NAMALWA (cell line): ENCODE data around the gene HNF1A.
"Not testable (repeated sequence)": the region's sequence is repeated elsewhere in the genome, so short reads cannot be mapped to it uniquely, and the experiment has no call there.

ENCODE experiments used
- DNase-seq: peaks from one replicate; pipeline ENCODE4 v3.0.0-alpha.2; 2015; ENCODE audit warnings: low spot score

Gene HNF1A

DNA sequence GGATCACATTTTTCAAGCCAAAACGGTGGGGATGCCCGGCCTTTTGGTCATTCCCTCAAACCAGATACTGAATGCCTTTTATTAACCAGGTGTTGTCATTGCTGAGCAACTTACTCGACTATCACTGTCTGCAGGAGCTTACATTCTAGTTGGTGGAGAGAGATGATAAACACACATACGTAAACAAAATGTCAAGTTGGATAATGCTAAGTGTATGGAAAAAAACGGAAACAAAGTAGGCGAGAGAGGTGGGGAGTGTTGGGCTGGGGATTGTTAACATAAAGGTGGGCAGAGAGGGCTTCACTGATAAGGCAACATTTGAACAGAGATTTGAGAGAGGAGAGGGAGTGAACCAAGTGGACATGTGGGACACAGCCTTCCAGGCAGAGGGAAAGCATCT, 33.5 kb downstream of the HNF1A start:
- no peak for DNase-seq

DNA sequence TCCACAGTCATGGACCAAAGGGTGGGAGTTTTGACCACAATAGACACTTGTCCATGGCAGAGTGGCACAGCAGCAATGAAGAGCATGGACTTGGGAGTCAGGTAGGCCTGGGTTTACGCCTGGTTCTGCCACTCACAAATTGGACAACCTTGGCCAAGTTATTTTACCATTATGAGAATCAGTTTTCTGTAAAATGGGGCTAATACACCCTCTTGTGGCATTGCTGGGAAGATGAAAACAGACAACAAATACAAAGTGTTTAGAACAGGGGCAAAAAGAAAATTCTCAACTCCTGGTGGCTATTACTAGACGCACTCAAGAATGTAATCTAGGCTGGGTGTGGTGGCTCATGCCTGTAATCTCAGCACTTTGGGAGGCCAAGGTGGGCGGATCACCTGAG, 35.4 kb downstream of the HNF1A start:
- DNase-seq = peak; percentile 57

DNA sequence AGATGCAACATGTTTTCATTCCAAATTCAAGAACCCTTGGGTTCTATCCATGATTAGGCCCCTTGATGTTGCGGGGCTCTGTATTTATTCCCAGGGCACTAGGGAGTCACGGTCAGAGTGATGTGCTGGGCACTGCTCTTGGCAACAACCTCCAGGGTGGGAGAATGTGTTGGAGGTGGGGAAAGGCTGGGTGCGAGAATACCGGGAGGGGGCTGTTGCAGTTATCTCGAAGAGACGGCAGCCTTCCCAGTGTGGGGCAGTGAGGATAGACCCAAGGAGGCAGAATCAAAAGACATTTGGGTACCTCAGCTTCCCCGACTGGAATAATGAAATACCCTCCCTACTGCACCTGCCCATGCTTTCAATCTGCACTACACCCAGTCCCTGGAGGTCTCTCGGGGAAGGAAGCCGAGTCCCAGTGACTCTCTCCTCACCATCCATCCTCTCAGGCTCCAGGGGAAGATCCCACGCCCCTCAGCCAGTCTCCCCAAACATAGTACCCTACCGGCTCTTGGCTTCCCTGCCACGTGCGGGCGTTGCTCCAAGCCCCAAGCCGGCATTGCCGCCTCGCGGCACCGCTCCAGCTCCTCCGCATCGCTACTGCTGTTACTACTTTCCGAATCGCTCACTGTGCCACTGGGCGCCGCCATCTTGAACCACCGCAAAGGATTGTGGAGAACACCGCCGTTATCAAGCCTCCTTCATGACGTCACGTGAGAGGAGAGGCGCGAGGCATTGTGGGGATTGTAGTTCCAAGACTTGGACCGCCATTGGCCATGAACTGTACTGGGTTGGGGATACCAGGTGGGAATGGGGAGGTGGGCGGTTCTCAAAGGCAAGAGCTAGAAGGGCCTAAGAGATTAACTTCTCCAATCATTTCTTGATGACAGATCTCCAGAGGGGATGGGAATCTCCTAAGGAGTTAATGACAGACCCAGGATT, 37.8 kb downstream of the HNF1A start, which contains the start of gene C12orf43:
TSS of gene C12orf43 (minus strand) at position 663 of the 942 bp plus-strand sequence. CDS start at position 650, 13 bp downstream.
- DNase-seq = peak; percentile 98

DNA sequence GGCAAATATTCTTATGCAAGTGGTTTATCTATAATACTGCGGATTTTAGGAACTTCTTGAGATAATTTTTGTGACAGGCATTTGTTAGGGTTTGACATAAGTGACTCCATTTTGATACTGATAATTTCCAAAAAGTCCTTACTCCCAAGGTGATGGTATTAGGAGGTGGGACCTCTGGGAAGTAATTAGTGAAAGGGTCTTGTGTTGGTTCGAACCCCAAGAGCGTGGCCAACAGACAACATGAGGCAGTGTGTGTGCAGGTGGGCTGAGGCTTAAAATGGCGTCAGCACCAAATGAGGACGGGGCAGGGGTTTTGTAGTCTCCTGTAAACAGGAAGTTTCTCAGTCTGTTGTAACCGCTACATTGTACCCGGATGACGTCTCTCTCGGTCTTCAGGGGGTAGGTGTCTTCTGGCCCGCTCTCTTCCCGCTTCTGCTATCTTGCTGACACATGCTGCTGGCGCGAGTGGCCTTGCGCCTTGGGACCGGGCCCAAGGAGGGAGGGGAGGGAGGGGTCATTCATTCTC, 39.7 kb downstream of the HNF1A start:
- DNase-seq = no peak

DNA sequence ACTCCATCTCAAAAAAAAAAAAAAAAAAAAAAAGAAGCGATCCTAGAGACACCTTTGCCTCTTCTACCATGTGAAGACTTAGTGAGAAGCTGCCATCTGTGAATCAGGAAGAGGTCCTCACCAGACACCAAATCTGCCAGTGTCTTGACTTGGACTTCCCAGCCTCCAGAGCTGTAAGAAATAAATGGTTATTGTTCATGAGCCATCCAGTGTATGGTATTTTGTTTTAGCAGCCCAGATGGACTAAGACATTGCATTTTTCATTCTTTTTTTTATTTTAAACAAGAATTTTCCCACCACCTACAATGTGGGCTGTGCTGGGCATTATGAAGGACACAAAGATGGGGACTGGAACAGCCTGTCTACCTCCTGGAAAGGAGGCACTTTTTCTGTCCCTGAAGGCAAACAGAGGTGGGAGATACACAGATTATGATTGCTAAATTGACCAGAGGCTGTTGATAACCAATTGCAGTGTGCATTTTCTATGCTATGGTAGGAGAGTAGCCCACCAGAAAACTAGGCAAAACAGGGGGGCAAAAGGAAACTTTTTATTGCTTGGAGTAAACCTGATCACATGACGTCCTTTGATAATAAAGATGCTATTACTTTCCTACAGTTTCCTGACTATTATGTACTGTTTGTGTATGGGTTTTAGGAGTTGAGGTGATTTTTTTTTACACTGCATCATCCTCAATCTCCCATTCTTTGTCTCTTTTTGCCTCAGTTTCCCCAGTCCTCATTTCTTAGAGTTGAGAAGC, 40.7 kb downstream of the HNF1A start:
- no peak for DNase-seq

DNA sequence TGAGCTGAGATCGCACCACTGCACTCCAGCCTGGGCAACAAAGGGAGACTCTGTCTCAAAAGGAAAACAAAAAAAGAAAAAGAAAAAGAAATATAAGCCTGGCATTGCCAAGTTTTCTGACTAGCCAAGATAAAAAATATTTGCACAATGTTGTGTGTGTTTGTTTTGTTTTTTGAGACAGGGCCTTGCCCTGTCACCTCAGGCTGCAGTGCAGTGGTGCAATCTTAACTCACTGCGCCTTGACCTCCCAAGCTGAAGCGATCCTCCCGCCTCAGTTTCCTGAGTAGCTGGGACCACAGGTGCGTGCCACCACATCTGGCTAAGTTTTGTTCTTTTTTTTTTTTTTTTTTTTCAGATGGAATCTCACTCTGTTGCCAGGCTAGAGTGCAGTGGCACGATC, 43.4 kb downstream of the HNF1A start:
- no peak for DNase-seq

DNA sequence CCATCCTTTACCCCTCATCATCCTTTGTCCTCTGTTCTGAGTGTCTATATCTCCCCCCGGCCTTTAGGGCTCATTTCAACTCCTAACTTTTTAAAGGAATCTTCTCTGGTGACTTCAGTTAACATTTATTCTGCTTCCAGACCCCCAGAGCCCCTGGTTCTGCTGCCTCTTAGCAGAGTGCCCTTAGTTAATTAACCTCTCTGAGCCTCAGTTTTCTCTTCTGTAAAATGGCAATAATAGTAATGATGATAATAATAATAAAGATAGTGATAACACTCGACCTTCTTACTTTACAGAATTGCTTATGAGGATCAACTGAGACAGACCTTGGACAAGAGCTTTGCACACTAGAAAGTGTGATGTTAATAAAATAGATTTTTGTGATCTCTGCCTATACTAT, 44.4 kb downstream of the HNF1A start:
- DNase-seq = no peak

DNA sequence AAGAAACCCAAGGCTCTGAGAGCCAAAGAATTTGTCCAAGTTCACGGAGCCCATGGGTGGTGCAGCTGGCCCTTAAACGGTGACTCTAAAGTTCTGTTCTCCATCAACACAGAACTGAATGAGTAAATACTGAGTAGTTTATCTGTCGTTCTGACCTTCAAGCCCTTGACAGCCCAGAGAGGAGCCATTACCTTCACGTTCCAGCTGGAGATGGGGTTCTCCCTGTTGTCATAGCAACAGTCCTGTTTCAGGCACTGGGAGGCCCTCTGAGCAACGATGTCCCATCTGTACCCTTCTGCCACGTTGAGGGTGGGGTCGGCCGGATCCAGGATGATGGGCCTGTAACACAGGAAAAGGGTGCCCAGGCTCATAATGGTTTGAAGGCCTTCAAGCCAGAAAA, 45.5 kb downstream of the HNF1A start:
- DNase-seq = no peak

DNA sequence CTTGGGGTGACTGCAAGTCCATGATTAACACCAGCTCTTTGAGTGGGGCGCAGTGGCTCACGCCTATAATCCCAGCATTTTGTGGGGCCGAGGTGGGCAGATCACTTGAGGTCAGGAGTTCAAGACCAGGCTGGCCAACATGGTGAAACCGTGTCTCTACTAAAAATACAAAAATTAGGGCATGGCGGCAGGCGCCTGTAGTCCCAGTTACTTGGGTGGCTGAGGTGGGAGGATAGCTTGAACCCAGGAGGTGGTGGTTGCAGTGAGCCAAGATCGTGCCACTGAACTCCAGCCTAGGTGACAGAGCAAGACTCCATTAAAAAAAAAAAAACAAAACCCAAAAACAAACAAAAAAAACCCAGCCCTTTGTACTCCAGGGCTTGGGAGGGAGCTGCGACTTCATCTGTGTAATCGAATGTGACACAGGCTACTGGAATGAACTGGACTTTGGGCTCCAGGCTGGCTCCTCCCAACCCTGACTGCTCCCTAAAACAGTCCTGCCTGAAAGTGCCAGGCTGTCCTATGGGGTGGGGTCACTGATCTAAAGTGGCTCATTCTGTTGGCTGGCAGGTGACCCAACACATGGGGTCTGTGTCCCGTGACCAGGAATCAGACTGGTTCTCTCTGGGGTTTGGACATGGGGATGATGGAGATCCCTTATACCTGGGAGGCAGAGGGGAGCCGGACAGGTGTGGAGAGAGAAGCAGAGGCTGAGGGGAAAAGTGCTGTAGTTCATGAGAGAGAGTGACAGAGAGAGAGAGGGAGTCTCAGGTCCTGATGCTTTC, 47.3 kb downstream of the HNF1A start:
- DNase-seq = no peak

DNA sequence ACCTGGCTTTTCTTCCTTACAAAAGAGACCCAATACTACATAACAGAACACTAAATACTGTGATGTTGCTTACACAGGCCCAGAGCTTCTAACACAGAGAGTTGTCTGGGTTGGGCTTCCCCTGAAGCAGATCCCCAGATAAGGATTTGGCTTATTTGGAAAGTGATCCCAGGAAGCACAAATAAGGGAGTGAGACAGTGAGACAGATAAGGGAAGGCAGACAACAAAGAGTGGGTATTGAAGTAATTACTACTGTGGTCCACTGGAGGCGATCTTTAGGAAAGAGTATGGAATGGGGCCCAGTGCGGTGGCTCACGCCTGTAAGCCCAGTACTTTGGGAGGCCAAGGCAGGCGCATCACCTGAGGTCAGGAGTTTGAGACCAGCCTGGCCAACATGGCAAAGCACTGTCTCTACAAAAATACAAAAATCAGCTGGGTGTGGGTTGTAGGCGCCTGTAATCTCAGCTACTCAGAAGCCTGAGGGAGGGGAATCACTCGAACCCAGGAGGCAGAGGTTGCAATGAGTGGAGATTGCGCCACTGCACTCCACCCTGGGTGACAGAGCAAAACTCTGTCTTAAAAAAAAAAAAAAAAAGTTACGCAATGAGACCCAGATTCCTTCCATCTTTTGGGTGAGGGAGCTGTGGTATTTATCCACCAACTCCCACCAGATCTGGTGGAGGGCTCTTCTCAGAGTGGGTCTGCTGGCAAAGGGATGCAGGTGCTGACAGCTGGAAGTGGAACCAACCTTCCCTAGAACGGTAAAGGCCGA, 48.1 kb downstream of the HNF1A start:
- no peak for DNase-seq

DNA sequence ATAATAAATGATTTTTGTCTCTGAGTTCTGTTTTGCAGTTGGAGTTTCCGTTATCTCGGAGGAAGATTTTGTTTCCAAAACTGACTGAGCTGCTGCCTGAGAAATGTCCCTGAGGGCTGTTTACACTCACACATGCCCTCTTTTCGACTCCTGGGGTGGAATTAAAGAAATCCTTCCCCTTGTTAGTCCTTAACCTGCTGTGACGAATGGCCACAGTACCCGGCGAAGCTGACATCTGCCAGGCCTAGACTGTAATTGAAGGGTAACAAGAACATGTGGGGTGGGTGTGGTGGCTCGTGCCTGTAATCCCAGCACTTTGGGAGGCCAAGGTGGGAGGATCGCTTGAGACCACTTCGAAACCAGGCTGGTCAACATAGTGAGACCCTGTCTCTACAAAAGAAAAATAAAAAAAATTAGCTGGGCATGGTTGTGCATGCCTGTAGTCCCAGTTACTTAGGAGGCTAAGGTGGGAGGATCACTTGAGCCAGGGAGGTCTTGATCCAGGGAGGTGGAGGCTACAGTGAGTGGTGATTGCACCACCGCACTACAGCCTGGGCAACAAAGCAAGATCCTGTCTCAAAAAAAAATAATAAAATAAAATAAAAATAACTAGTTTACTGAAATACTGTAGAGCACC, 52.4 kb downstream of the HNF1A start:
- DNase-seq = no peak

DNA sequence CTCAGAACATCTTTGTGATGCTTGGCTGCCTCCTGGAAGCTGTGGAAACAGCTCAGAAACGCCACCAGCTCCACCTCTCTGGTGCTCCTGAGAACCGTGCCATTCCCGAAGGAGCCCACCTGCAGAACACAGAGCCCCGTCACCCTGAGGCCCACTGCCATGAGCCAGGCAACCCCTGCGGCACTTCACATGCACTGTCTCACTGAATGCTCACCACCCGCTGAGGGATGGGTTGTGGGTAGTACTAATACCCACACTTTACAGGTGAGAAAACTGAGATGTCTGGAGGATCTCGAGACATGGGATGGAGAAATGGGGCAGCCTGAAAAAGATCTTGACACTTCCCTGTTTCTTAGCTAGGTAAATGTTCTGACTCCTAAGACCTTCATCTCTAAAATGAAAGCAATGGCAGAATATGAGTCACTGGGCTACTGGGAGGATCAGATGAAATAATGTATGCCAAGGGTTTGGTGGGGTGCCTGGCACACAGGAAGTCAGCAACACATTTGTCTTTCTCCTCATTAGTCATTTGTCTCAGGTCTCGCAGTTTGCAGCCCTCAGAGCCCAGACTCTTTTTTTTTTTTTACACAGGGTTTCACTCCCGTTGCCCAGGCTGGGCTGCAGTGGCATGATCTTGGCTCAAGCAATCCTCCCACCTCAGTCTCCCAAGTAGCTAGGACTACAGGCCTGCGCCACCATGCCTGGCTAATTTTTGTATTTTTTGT, 55.4 kb downstream of the HNF1A start:
- DNase-seq = no peak

DNA sequence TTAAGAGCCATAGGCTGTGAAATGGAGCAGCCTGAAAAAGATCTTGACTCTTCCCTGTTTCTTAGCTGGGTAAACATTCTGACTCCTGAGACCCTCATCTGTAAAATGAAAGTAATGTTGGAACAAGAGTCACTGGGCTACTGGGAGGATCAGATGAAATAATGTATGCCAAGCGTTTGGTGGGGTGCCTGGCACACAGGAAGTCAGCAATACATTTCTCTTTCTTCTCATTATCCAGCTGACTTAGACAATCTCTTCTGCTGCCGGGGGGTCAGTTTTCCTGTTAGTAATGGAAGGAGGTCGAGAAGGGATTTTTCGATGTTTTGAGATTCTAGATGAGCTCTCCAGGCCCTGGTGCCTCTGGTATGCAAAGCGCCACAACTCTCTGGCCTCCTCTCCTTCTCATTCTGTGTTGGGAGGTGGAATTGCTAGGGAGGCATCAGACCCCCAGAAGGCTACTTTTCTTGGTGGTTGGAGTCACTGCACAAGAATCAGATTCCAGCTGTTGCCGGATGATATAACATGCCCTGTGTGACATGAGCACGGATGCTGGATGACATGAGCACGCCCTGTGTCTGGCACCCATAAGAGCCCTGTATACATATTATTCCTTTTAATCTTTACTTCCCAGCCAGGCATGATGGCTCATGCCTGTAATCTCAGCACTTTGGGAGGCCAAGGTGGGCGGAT, 56.4 kb downstream of the HNF1A start:
- no peak for DNase-seq

DNA sequence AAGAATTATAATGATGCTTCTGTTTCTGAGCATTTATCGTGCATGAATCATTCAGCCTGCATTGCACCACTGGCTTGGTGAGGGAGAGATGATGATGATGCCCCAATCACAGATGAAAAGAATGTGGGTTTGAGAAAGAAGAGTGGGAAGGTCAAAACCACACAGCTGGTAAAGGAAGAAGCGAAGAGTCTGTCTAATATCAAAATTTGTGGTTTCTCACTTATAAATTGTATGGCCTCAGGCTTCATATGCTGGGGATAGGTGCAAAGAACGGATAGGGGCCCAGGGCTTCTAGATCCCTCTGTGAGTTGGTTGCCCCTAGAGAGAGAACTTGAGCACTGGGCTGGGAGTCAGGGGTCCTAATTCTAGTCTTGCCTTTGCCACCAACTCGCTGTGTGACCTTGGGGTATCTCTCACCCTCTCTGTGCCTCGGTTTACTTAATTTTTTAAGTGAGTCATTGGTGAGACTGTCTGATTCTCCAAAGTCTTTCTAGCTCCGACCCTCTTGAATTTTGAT, 58.5 kb downstream of the HNF1A start:
- no peak for DNase-seq

DNA sequence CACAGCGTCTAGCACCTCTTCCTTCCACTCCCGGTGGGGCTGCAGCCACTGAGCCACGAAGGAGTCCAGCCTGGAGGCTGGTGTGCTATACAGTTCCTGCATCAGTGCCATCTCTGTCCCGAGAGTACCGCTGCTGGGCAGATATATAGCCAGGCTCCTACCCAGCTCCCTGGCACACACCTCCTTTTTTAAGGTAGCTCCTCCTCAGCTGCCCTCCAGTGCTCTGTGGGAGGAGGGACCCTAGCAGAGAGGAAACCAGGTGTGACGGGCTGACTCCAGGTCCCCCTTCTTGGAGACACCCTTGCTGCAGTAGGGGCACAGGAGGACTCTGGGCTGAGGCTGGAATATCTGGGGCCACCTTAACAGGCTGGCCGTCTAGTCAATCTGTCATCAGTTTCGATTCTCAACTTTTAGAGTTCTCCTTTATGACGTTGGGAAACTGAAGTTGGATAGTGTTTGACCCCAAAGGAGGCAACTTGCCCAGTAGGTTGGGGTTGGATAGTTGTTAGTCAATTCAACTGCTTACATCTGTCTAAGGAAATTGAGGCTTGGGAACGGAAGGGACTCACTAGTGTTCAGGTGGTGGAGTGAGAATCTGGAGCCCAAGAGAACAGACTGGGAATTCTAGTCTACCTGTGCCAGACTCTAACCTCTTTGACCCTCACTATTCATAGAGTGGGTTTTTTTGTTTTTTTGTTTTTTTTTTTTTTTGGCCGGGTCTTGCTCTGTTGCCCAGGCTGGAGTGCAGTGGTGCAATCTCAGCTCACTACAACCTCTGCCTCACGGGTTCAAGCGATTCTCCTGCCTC, 60.7 kb downstream of the HNF1A start, which contains the start of gene OASL:
TSS of gene OASL (minus strand) at position 386 of the 808 bp plus-strand sequence. CDS start at position 111, 275 bp downstream.
- DNase-seq = peak; percentile 19

DNA sequence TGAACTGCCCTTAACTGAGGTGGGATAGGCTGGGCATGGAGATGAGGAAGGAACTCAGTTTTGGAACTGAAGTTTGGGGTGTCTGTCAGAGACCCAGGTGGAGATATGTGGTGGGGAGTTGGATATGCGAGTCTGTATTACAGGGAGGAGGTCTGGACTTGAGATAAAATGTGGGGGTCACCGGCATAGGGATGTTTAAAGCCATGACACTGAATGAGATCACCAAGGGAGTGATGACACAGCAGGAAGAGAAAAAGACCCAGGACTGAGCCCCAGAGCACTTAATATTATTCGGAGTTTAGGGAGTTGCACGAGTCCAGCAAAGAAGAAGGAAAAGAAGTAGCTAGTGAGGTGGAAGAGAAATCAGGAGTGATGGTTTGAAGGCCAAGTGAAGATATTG, 64.7 kb downstream of the HNF1A start:
- DNase-seq = no peak

DNA sequence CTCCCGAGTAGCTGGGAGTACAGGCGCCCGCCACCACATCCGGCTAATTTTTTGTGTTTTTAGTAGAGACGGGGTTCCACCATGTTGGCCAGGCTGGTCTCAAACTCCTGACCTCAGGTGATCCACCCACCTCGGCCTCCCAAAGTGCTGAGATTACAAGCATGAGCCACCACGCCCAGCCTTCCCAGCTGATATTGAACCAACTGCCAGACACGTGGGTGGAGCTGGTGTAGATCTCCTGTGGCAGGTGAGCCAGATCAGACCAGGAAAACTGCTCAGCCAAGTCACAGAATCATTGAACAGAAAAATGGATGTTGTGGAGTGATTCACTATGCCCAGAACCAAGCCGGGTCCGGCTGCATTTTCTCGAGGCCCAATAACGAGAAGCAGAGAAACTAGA, 69.1 kb downstream of the HNF1A start:
- not testable (repeated sequence) for DNase-seq

DNA sequence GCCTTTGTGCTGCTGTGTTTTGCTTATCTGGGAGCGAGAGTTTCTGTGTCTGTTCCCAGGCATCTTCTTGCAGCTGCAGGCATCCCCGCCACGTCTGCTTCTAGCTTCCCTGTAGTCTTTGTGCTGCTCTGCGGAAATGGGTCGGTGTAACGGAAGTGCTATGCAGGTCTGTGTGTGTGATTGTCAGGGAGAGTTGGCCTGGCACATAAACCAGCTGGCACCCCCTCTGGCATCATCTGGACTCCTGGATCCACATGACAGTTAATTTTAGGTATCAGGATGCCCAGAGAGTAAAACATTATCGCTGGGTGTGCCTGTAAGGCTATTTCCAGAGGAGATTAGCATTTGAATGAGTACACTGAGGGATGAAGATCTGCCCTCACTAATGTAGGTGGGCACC, 70.1 kb downstream of the HNF1A start:
- DNase-seq = no peak
